CD4-positive, alpha-beta memory T cell (primary cell): ENCODE measurements around the gene NUMA1. TPM values are rescaled to one million over a fixed set of nuclear protein-coding genes. Genes with fewer than 3 reads are reported as not detected.

Source experiments
- CTCF ChIA-PET: fragments of 350-600 bp; sonication (Branson Sonifier 250); formaldehyde crosslinking; loops from one replicate; lab custom pipeline; 2021; ENCODE audit warnings: inconsistent platforms; ENCODE audit not compliant: partially characterized antibody; lab: Charles Lee
- POLR2A ChIA-PET: fragments of 350-600 bp; sonication (Branson Sonifier 250); formaldehyde crosslinking; loops from one replicate; lab custom pipeline; 2021; ENCODE audit not compliant: partially characterized antibody; lab: Charles Lee
- DNase-seq, 5 donors: peaks; one replicate each; pipeline versions ENCODE4 v3.0.0 to v3.0.0-alpha.2; 2020 to 2022; ENCODE audit warnings: mixed read lengths in 1 of 5
- H3K27ac ChIP-seq: one replicate; pipeline ENCODE4 v1.7.0; 2013; ENCODE audit warnings: low read depth, low read length
- H3K27me3 ChIP-seq: 2 replicates; pipeline ENCODE4 v1.7.0; 2013; ENCODE audit warnings: mild to moderate bottlenecking, low read length, moderate library complexity; ENCODE audit not compliant: insufficient read depth
- H3K36me3 ChIP-seq: 2 replicates; pipeline ENCODE4 v1.7.0; 2013; ENCODE audit warnings: mild to moderate bottlenecking, low read length, moderate library complexity; ENCODE audit not compliant: insufficient read depth
- H3K4me1 ChIP-seq: 2 replicates; pipeline ENCODE4 v1.7.0; 2013; ENCODE audit warnings: mild to moderate bottlenecking, low read length, moderate library complexity; ENCODE audit not compliant: insufficient read depth
- H3K4me3 ChIP-seq, 2 donors: one replicate each; pipeline ENCODE4 v1.7.0; 2013; ENCODE audit warnings: low read length in 2 of 2, mild to moderate bottlenecking in 1 of 2
- H3K9me3 ChIP-seq, 2 donors: one replicate each; pipeline ENCODE4 v1.7.0; 2013; ENCODE audit warnings: low read length in 2 of 2, control low read depth in 1 of 2; ENCODE audit not compliant: control insufficient read depth in 1 of 2
- H3K27ac Mint-ChIP-seq, 7 donors: one replicate each; pipeline ENCODE4 v1.8.0; 2020 to 2021; ENCODE audit warnings: mixed read lengths in 7 of 7, mild to moderate bottlenecking in 6 of 7, inconsistent platforms in 3 of 7, moderate library complexity in 3 of 7
- H3K27me3 Mint-ChIP-seq, 2 donors: one replicate each; pipeline ENCODE4 v1.8.0; 2020 to 2021; ENCODE audit warnings: mixed read lengths in 2 of 2
- H3K36me3 Mint-ChIP-seq, 2 donors: one replicate each; pipeline ENCODE4 v1.8.0; 2020 to 2021; ENCODE audit warnings: mixed read lengths in 2 of 2, inconsistent platforms in 1 of 2, mild to moderate bottlenecking in 1 of 2
- H3K4me1 Mint-ChIP-seq, 4 donors: one replicate each; pipeline ENCODE4 v1.8.0; 2020 to 2021; ENCODE audit warnings: mixed read lengths in 4 of 4, mild to moderate bottlenecking in 1 of 4
- H3K4me3 Mint-ChIP-seq, 8 donors: one replicate each; pipeline ENCODE4 v1.8.0; 2020 to 2021; ENCODE audit warnings: mixed read lengths in 8 of 8, mild to moderate bottlenecking in 7 of 8, moderate library complexity in 6 of 8, inconsistent platforms in 3 of 8
- H3K9me3 Mint-ChIP-seq, 8 donors: one replicate each; pipeline ENCODE4 v1.8.0; 2020 to 2021; ENCODE audit warnings: mixed read lengths in 8 of 8, mild to moderate bottlenecking in 5 of 8, inconsistent platforms in 3 of 8, moderate library complexity in 1 of 8
- intact Hi-C: fragments of 100-400 bp; cut with micrococcal nuclease; formaldehyde crosslinking; loops from one replicate; pipeline ENCODE4 v1.15.1; 2023
- polyA plus RNA-seq, 2 donors: library from polyadenylated mRNA; unstranded; fragments of 300-500 nt; fragmentation: Illumina TruSeq; gene quantifications; one replicate each; pipeline ENCODE4 v1.2.3, GENCODE V29; 2021
- total RNA-seq, 2 experiments: library from RNA; stranded (reverse); gene quantifications; one replicate each; pipeline ENCODE4 v1.2.3, GENCODE V29; 2021

NUMA1 gene
- total and polyA plus RNA-seq, 4 experiments from 2014 or later: 4.0 to 380 (median 238) TPM

- Histone ChIP-seq H3K4me1 (peaks cover 61% of the 10 kb centered on the region), H3K4me3 (no peak overlapping the region), H3K27ac (peak overlapping the region; percentile 8), H3K9me3 (no peaks in the 10 kb centered on the region), H3K27me3 (no peaks in the 10 kb centered on the region), H3K36me3 (peaks cover 18% of the 10 kb centered on the region)
- Mint-ChIP-seq H3K27me3 (no peaks in the 10 kb centered on the region), H3K4me1 (peaks cover 32 to 40% (median 35%) of the 10 kb centered on the region in 4 donors), H3K9me3 (no peaks in the 10 kb centered on the region), H3K36me3 (peaks cover 11 to 41% of the 10 kb centered on the region in 2 donors), H3K4me3 (peak overlapping the region in 5 of 8 donors; percentile 10 to 48 (median 22)), H3K27ac (peak overlapping the region in 6 of 7 donors; percentile 5 to 88 (median 76))
- intact Hi-C loops: no loop called here
- POLR2A ChIA-PET: no interaction called here
- DNase-seq: no peak
- CTCF ChIA-PET: interaction anchor here (1.3 to 4.7 kb wide), 5 partner anchors 10 to 54 kb away, joined by 4 to 88 read pairs (median 6); no protein-coding TSS in a partner anchor
Measured at GRCh38 chr11:72036687-72037086, 43.7 kb downstream of the NUMA1 start.

DNA sequence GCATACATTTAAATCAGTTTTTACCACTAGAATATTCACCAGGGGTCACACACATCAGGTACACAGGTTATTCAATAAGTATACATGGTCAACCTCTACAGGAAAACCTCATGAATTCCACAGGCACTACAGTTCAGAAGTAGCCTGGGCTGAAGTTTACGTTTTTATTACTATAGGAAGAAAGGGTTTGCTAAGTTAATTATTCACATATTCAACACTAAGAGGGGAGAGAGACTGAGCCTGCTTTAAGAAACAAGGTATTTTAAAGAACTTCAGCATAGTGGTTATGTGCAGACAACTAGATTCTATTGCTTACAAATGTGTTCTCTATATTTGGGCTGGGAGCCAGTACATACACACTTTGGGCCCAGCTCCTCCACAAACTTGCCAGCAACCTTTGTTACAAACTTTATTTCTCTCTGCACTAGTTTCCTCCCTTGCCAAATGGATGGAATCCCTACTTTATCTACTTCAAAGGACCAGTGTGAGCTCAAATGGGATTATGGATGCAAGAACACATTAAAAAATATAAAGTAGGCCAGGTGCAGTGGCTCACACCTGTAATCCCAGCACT lies 49.8 kb downstream of the NUMA1 start:
- H3K4me3 Mint-ChIP-seq: peak overlapping the region in 2 of 8 donors; percentile 2 to 16
- H3K4me1 Mint-ChIP-seq: peaks cover 27 to 56% (median 45%) of the 10 kb centered on the region in 4 donors
- no peaks in the 10 kb centered on the region for H3K9me3 ChIP-seq
- intact Hi-C loops: no loop called here
- no peak for DNase-seq
- H3K36me3 ChIP-seq: peaks cover 48% of the 10 kb centered on the region
- H3K27me3 Mint-ChIP-seq: no peaks in the 10 kb centered on the region
- no peak overlapping the region for H3K27ac ChIP-seq
- ChIA-PET CTCF (interaction anchor here (0.9 to 17.1 kb wide), 5 partner anchors 8 to 115 kb away, joined by 3 to 352 read pairs (median 24); no protein-coding TSS in a partner anchor), POLR2A (interaction anchor here (1.0 to 5.5 kb wide), 4 partner anchors 9 to 82 kb away, joined by 3 to 42 read pairs (median 10); partner anchors contain the start of gene ANAPC15)
- H3K9me3 Mint-ChIP-seq: no peaks in the 10 kb centered on the region
- no peak overlapping the region for H3K4me3 ChIP-seq
- H3K27me3 ChIP-seq: no peaks in the 10 kb centered on the region
- peak overlapping the region; percentile 27 to 90 (median 73) for H3K27ac Mint-ChIP-seq
- H3K4me1 ChIP-seq: peaks cover 55% of the 10 kb centered on the region
- H3K36me3 Mint-ChIP-seq: peaks cover 29 to 64% of the 10 kb centered on the region in 2 donors

GRCh38 chr11:72026090-72026489 lies 54.3 kb downstream of the NUMA1 start:
- peaks cover 35% of the 10 kb centered on the region for H3K4me1 ChIP-seq
- no peak for DNase-seq
- no peaks in the 10 kb centered on the region for H3K27me3 Mint-ChIP-seq
- peaks cover 69% of the 10 kb centered on the region for H3K36me3 ChIP-seq
- H3K27ac ChIP-seq: no peak overlapping the region
- peaks cover 22 to 45% (median 38%) of the 10 kb centered on the region in 4 donors for H3K4me1 Mint-ChIP-seq
- peak overlapping the region; percentile 80 to 91 (median 86) for H3K27ac Mint-ChIP-seq
- H3K9me3 Mint-ChIP-seq: no peaks in the 10 kb centered on the region
- no peak overlapping the region for H3K4me3 Mint-ChIP-seq
- H3K27me3 ChIP-seq: no peaks in the 10 kb centered on the region
- H3K4me3 ChIP-seq: no peak overlapping the region
- ChIA-PET CTCF (interaction anchor here (1.0 to 17.1 kb wide), 15 partner anchors 9 to 197 kb away, joined by 3 to 352 read pairs (median 14); partner anchors contain the start of genes ANAPC15 and LRRC51), POLR2A (interaction anchor here (0.8 to 3.0 kb wide), 5 partner anchors 14 to 197 kb away, joined by 3 to 32 read pairs (median 9); no protein-coding TSS in a partner anchor)
- intact Hi-C loops: no loop called here
- peaks cover 48 to 86% of the 10 kb centered on the region in 2 donors for H3K36me3 Mint-ChIP-seq
- H3K9me3 ChIP-seq: no peaks in the 10 kb centered on the region

GRCh38 chr11:72024069-72024754 lies 56.1 kb downstream of the NUMA1 start:
- ChIA-PET POLR2A (interaction anchor here (1.1 to 3.0 kb wide), 6 partner anchors 9 to 199 kb away, joined by 3 to 32 read pairs (median 6); partner anchors contain the start of gene ANAPC15), CTCF (interaction anchor here (0.6 to 17.1 kb wide), 26 partner anchors 7 to 773 kb away, joined by 3 to 352 read pairs (median 11); partner anchors contain the start of genes FOLR3, IL18BP and LRRC51)
- peak overlapping the region in 2 of 7 donors; percentile 61 to 68 for H3K27ac Mint-ChIP-seq
- H3K36me3 Mint-ChIP-seq: peaks cover 58 to 91% of the 10 kb centered on the region in 2 donors
- H3K36me3 ChIP-seq: peaks cover 79% of the 10 kb centered on the region
- H3K4me1 Mint-ChIP-seq: peaks cover 15 to 34% (median 27%) of the 10 kb centered on the region in 4 donors
- no peaks in the 10 kb centered on the region for H3K27me3 Mint-ChIP-seq
- no peak overlapping the region for H3K4me3 Mint-ChIP-seq
- DNase-seq: no peak
- peaks cover 25% of the 10 kb centered on the region for H3K4me1 ChIP-seq
- intact Hi-C loops: no loop called here
- no peaks in the 10 kb centered on the region for H3K9me3 ChIP-seq
- H3K27me3 ChIP-seq: no peaks in the 10 kb centered on the region
- H3K9me3 Mint-ChIP-seq: no peaks in the 10 kb centered on the region
- H3K4me3 ChIP-seq: no peak overlapping the region
- H3K27ac ChIP-seq: no peak overlapping the region

DNA sequence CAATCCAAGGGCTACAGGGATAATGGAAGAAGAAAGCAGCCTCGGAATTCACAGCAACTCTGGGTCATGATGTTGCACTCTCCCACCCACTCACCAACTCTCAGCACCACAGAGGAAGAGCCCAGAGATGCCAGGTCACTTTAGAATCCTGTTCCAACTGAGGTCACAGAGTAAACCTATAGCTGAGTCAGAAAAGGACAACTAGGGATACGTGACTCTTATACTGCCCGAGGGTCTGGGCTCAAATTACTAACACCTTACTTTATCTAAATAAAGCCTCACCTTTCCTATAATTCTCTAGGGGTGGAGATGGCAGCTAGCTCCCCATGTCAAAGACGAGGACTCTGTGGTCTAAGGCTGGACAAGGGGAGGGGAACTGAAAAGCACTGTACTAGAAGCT lies 57.0 kb downstream of the NUMA1 start:
- Mint-ChIP-seq H3K27me3 (no peaks in the 10 kb centered on the region), H3K4me1 (peaks cover 15 to 26% (median 22%) of the 10 kb centered on the region in 4 donors), H3K27ac (peak overlapping the region in 4 of 7 donors; percentile 21 to 65 (median 41)), H3K9me3 (no peaks in the 10 kb centered on the region), H3K36me3 (peaks cover 61 to 91% of the 10 kb centered on the region in 2 donors), H3K4me3 (no peak overlapping the region)
- Histone ChIP-seq H3K4me1 (peaks cover 17% of the 10 kb centered on the region), H3K27ac (no peak overlapping the region), H3K9me3 (no peaks in the 10 kb centered on the region), H3K27me3 (no peaks in the 10 kb centered on the region), H3K4me3 (no peak overlapping the region), H3K36me3 (peaks cover 79% of the 10 kb centered on the region)
- CTCF ChIA-PET: interaction anchor here (2.4 to 17.1 kb wide), 7 partner anchors 9 to 408 kb away, joined by 11 to 352 read pairs (median 46); no protein-coding TSS in a partner anchor
- no peak for DNase-seq
- intact Hi-C loops: no loop called here
- POLR2A ChIA-PET: interaction anchor here (0.7 to 2.0 kb wide), 2 partner anchors 17 to 70 kb away, joined by 4 to 5 read pairs; no protein-coding TSS in a partner anchor

DNA sequence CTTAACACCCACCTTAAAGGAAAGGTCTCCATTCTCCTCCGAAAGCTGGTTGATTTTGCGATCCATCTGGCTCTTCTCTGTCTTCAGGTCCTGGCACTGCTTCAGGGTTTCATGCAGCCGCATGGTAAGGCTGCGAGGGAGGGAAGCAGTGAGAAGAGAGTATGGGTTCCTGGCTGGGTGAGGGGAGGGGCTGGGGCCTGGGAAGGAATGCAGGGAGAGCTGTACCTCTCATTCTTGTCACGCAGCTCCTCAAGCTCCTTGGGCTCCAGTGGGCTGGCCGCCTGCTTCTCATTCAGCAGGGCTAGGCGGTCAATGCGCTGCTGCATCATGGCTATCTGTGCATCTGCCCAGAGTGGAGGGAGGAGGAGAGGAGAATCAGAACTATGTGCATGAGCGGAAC lies 62.2 kb downstream of the NUMA1 start:
- H3K4me1 ChIP-seq: no peaks in the 10 kb centered on the region
- H3K9me3 ChIP-seq: no peaks in the 10 kb centered on the region
- no peak for DNase-seq
- no peaks in the 10 kb centered on the region for H3K9me3 Mint-ChIP-seq
- peak overlapping the region in 1 of 7 donors; percentile 52 for H3K27ac Mint-ChIP-seq
- no peak overlapping the region for H3K4me3 ChIP-seq
- peaks cover 84 to 94% of the 10 kb centered on the region in 2 donors for H3K36me3 Mint-ChIP-seq
- H3K27me3 Mint-ChIP-seq: no peaks in the 10 kb centered on the region
- intact Hi-C loops: no loop called here
- H3K27ac ChIP-seq: no peak overlapping the region
- peaks cover 0 to 4% (median under 1%) of the 10 kb centered on the region in 4 donors for H3K4me1 Mint-ChIP-seq
- ChIA-PET POLR2A (interaction anchor here (0.7 to 1.3 kb wide), 2 partner anchors 69 to 95 kb away, joined by 3 to 4 read pairs; no protein-coding TSS in a partner anchor), CTCF (interaction anchor here (1.2 to 17.1 kb wide), 5 partner anchors 7 to 126 kb away, joined by 3 to 352 read pairs (median 11); no protein-coding TSS in a partner anchor)
- H3K36me3 ChIP-seq: peaks cover 97% of the 10 kb centered on the region
- H3K27me3 ChIP-seq: no peaks in the 10 kb centered on the region
- no peak overlapping the region for H3K4me3 Mint-ChIP-seq
